ENCODE data around the gene URB1. TPM values are rescaled to one million over a fixed set of nuclear protein-coding genes. Genes with fewer than 3 reads are reported as not detected.

URB1 gene
- polyA plus RNA-seq, 1 donor (not counting 4 experiments of a cell fraction or from before 2014, with no cell fraction given), result 9.0 TPM

DNA sequence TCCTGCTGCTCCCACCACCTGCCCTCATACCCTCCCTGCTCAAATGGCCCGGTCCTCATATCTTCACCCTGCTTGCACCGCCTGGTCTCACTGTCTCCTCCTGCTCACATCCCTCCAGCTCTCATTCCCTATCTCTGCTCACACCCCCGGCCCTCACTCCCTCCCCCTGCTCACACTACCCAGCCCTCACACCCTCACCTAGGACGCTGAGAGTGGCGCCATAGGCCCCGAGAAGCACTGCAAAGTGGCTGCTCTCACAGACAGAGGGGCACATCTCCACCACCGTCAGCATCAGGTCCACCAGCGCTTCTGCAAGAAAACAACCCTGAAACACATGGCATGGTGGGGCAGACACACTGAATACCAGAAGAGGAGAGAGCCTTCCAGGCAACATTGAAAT is 55.6 kb downstream of the URB1 start:
- Histone ChIP-seq H3K9me3 (ENCODE audit: control insufficient read depth, low read depth, low read length) (no peaks in the 10 kb centered on the region), H3K27ac (ENCODE audit: control insufficient read depth, insufficient read depth, low read length) (no peak overlapping the region), H3K79me2 (ENCODE audit: control insufficient read depth, insufficient read depth, low read length) (no peaks in the 10 kb centered on the region), H2AFZ (ENCODE audit: control insufficient read depth, low read length) (no peak overlapping the region), H3K9me1 (ENCODE audit: control insufficient read depth, extremely low read depth, insufficient read depth, low read length) (no peaks in the 10 kb centered on the region), H3K4me3 (ENCODE audit: control insufficient read depth in 2 of 3, extremely low read depth in 1 of 3, insufficient read depth in 2 of 3, low read depth in 1 of 3, low read length in 3 of 3) (no peak overlapping the region), H3K4me2 (ENCODE audit: control insufficient read depth, extremely low read depth, insufficient read depth, low read depth, low read length) (no peak overlapping the region), H3K4me1 (ENCODE audit: control insufficient read depth, extremely low read depth, insufficient read depth, low read length) (peaks cover 3% of the 10 kb centered on the region), H4K20me1 (ENCODE audit: control insufficient read depth, extremely low read depth, insufficient read depth, low read length) (peaks cover 4% of the 10 kb centered on the region), H3K36me3 (ENCODE audit: control insufficient read depth in 2 of 2, extremely low read depth in 1 of 2, insufficient read depth in 2 of 2, low read length in 2 of 2) (peaks cover 43 to 52% of the 10 kb centered on the region in 2 experiments), H3K27me3 (ENCODE audit: control insufficient read depth, extremely low read depth, insufficient read depth, low read length) (no peaks in the 10 kb centered on the region), H3K9ac (ENCODE audit: control insufficient read depth, extremely low read depth, insufficient read depth, low read length) (no peak overlapping the region)
- dilution Hi-C loops (cut with MboI; ENCODE audit: extremely low pct_ligation_motif_present, low sequenced_read_pairs), result no loop called here
- FAIRE-seq (no peak), DNase-seq (ENCODE audit: low read depth, low spot score) (no peak)
- TF ChIP-seq, protein P1, sequence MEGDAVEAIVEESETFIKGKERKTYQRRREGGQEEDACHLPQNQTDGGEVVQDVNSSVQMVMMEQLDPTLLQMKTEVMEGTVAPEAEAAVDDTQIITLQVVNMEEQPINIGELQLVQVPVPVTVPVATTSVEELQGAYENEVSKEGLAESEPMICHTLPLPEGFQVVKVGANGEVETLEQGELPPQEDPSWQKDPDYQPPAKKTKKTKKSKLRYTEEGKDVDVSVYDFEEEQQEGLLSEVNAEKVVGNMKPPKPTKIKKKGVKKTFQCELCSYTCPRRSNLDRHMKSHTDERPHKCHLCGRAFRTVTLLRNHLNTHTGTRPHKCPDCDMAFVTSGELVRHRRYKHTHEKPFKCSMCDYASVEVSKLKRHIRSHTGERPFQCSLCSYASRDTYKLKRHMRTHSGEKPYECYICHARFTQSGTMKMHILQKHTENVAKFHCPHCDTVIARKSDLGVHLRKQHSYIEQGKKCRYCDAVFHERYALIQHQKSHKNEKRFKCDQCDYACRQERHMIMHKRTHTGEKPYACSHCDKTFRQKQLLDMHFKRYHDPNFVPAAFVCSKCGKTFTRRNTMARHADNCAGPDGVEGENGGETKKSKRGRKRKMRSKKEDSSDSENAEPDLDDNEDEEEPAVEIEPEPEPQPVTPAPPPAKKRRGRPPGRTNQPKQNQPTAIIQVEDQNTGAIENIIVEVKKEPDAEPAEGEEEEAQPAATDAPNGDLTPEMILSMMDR (optimal IDR thresholded peaks at IDR 0.05 in 1 of 3, IDR thresholded peaks at IDR 0.05 in 1 of 3, conservative IDR thresholded peaks at IDR 0.05 in 1 of 3; ENCODE audit: extremely low read depth in 1 of 3, insufficient read depth in 2 of 3, low read length in 3 of 3), result no peak
- TF ChIP-seq EZH2 (IDR thresholded peaks at IDR 0.05; ENCODE audit: low read length), result no peak

DNA sequence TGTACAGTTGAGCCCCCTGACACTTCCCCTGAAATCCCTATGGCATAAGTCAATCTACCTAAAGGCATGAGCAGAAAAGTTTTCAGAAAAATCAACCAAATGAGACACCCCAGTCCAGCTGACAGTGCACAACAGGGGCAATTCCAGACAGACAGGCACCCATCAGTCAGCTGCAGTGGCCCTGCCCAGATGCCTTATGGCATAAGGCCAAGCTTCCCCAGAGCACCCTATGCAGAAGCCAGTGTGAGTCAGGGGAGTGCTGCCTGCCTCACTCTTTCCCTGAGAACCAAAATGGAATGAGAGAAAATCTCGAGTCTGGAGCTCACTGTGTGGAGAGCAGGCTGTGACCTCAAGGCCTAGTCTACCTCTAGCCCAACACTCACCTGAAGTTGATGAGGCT is 56.1 kb downstream of the URB1 start:
- H3K27me3 ChIP-seq (ENCODE audit: control insufficient read depth, extremely low read depth, insufficient read depth, low read length), result no peaks in the 10 kb centered on the region
- DNase-seq (ENCODE audit: low read depth, low spot score), result no peak
- TF ChIP-seq EZH2 (IDR thresholded peaks at IDR 0.05; ENCODE audit: low read length), result no peak
- TF ChIP-seq, protein P1 (optimal IDR thresholded peaks at IDR 0.05 in 1 of 3, IDR thresholded peaks at IDR 0.05 in 1 of 3, conservative IDR thresholded peaks at IDR 0.05 in 1 of 3; ENCODE audit: extremely low read depth in 1 of 3, insufficient read depth in 2 of 3, low read length in 3 of 3), result no peak
- peaks cover 43 to 57% of the 10 kb centered on the region in 2 experiments for H3K36me3 ChIP-seq (ENCODE audit: control insufficient read depth in 2 of 2, extremely low read depth in 1 of 2, insufficient read depth in 2 of 2, low read length in 2 of 2)
- H4K20me1 ChIP-seq (ENCODE audit: control insufficient read depth, extremely low read depth, insufficient read depth, low read length), result peaks cover 4% of the 10 kb centered on the region
- H3K4me1 ChIP-seq (ENCODE audit: control insufficient read depth, extremely low read depth, insufficient read depth, low read length), result peaks cover 3% of the 10 kb centered on the region
- H2AFZ ChIP-seq (ENCODE audit: control insufficient read depth, low read length), result no peak overlapping the region
- H3K4me3 ChIP-seq (ENCODE audit: control insufficient read depth in 2 of 3, extremely low read depth in 1 of 3, insufficient read depth in 2 of 3, low read depth in 1 of 3, low read length in 3 of 3), result no peak overlapping the region
- no peaks in the 10 kb centered on the region for H3K9me3 ChIP-seq (ENCODE audit: control insufficient read depth, low read depth, low read length)
- no peaks in the 10 kb centered on the region for H3K79me2 ChIP-seq (ENCODE audit: control insufficient read depth, insufficient read depth, low read length)
- no peak overlapping the region for H3K27ac ChIP-seq (ENCODE audit: control insufficient read depth, insufficient read depth, low read length)
- H3K9me1 ChIP-seq (ENCODE audit: control insufficient read depth, extremely low read depth, insufficient read depth, low read length), result no peaks in the 10 kb centered on the region
- H3K9ac ChIP-seq (ENCODE audit: control insufficient read depth, extremely low read depth, insufficient read depth, low read length), result no peak overlapping the region
- no peak overlapping the region for H3K4me2 ChIP-seq (ENCODE audit: control insufficient read depth, extremely low read depth, insufficient read depth, low read depth, low read length)
- dilution Hi-C loops (cut with MboI; ENCODE audit: extremely low pct_ligation_motif_present, low sequenced_read_pairs), result no loop called here
- no peak for FAIRE-seq

All from keratinocyte (primary cell).